Activated effector memory CD4-positive, alpha-beta T cell treated with Interleukin-2 at 50 U/mL for 16 hours (primary cell): ENCODE data around the gene PCDHGC4.

ENCODE experiments used
- DNase-seq: peaks from one replicate; pipeline ENCODE4 v3.0.0-alpha.2; 2020

PCDHGC4 gene

DNA sequence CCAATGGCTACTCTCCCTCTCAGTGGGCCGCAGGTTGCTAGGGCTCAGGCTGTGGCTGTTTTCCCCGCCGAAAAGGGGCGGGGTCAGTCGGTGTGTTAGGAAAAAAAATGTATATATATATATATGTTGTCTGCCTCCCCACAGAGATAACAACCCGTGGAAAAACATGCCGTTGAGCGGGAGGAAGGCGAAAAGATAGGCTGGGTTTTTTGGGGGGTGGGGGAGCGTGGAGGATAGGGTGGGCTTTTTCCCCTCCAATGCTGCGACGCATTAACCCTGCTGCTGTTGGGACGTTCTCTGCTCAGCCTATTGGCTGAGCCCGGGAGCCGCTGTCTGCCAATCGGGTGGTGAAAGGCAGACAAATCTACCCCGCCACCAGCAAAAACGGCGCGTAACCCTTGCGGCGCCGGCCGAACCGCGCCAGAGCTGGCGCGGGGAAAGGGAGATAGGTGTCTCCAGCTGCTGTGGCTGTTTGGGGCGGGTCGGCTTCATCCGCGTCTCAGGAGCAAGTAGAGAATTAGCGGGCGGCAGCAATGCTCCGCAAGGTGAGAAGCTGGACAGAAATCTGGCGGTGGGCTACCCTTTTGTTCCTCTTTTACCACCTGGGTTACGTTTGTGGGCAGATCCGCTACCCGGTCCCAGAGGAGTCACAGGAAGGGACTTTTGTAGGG, at the start of gene PCDHGC4:
PCDHGC4 (plus strand) TSS at position 390 of the 671 bp plus-strand sequence; CDS start at position 534, 144 bp downstream.
- no peak for DNase-seq

GRCh38 chr5:141437221-141437620, 47.6 kb upstream of the PCDHGC4 start:
- DNase-seq: no peak

- DNase-seq: no peak
Measured at GRCh38 chr5:141439411-141440141, 45.3 kb upstream of the PCDHGC4 start.

DNA sequence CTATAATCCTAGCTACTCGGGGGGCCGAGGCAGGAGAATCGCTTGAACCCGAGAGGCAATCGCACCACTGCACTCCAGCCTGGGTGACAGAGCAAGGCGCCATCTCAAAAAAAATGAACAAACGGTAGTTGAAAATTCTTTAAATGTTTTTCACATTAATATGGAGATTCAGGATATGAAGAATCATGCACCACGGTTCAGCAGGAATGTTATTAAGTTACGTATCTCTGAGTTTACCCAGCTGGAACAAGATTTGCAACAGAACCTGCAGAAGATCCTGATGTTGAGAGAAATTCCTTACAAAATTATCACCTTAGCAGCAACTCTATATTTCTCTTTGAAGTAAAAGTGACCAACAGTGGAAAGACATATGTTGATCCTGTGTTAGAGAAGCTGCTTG, 44.5 kb upstream of the PCDHGC4 start:
- no peak for DNase-seq

DNA sequence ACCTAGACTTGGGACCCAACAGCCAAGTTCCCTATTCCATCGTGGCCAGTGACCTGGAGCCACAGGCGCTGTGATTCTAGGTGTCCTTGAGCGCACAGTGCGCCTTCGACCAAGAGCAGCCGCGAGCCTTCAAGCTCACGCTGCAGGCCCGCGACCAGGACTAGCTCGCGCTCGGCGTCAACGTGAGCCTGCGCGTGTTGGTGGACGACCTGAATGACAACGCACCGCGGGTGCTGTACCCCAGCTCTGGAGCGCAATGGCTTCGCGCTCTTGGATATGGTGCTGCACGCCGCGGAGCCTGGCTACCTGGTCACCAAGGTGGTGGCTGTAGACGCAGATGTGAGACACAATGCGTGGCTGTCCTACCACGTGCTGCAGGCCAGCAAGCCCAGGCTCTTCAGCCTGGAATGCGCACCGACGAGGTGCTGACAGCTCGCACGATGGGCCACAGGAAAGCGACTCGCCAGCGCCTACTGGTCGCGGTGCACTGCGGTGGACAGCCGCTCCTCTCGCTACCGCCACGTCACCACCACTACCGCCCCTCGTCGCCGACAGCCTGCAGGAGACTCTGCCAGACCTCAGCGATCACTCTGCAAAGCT, 43.2 kb upstream of the PCDHGC4 start:
- no peak for DNase-seq

- DNase-seq: no peak
Measured at GRCh38 chr5:141465351-141465750, 19.5 kb upstream of the PCDHGC4 start.

GRCh38 chr5:141475625-141476131, 9.2 kb upstream of the PCDHGC4 start, which contains the start of gene PCDHGC3:
TSS of gene PCDHGC3 (plus strand) at chr5:141475966. CDS start at chr5:141476117, 151 bp downstream.
- no peak for DNase-seq

DNA sequence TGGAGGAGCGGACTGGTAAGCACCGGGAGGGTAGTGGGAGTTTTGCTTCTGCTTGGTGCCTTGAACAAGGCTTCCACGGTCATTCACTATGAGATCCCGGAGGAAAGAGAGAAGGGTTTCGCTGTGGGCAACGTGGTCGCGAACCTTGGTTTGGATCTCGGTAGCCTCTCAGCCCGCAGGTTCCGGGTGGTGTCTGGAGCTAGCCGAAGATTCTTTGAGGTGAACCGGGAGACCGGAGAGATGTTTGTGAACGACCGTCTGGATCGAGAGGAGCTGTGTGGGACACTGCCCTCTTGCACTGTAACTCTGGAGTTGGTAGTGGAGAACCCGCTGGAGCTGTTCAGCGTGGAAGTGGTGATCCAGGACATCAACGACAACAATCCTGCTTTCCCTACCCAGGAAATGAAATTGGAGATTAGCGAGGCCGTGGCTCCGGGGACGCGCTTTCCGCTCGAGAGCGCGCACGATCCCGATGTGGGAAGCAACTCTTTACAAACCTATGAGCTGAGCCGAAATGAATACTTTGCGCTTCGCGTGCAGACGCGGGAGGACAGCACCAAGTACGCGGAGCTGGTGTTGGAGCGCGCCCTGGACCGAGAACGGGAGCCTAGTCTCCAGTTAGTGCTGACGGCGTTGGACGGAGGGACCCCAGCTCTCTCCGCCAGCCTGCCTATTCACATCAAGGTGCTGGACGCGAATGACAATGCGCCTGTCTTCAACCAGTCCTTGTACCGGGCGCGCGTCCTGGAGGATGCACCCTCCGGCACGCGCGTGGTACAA, 8.5 kb upstream of the PCDHGC4 start:
- DNase-seq: no peak

DNA sequence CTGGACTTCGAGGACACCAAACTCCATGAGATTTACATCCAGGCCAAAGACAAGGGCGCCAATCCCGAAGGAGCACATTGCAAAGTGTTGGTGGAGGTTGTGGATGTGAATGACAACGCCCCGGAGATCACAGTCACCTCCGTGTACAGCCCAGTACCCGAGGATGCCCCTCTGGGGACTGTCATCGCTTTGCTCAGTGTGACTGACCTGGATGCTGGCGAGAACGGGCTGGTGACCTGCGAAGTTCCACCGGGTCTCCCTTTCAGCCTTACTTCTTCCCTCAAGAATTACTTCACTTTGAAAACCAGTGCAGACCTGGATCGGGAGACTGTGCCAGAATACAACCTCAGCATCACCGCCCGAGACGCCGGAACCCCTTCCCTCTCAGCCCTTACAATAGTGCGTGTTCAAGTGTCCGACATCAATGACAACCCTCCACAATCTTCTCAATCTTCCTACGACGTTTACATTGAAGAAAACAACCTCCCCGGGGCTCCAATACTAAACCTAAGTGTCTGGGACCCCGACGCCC, 7.7 kb upstream of the PCDHGC4 start:
- no peak for DNase-seq

DNA sequence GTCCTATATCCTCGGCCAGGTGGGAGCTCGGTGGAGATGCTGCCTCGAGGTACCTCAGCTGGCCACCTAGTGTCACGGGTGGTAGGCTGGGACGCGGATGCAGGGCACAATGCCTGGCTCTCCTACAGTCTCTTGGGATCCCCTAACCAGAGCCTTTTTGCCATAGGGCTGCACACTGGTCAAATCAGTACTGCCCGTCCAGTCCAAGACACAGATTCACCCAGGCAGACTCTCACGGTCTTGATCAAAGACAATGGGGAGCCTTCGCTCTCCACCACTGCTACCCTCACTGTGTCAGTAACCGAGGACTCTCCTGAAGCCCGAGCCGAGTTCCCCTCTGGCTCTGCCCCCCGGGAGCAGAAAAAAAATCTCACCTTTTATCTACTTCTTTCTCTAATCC, 7.0 kb upstream of the PCDHGC4 start:
- DNase-seq: no peak

GRCh38 chr5:141478321-141478945, 6.4 kb upstream of the PCDHGC4 start:
- no peak for DNase-seq

- no peak for DNase-seq
Measured at GRCh38 chr5:141479776-141480175, 5.1 kb upstream of the PCDHGC4 start.

DNA sequence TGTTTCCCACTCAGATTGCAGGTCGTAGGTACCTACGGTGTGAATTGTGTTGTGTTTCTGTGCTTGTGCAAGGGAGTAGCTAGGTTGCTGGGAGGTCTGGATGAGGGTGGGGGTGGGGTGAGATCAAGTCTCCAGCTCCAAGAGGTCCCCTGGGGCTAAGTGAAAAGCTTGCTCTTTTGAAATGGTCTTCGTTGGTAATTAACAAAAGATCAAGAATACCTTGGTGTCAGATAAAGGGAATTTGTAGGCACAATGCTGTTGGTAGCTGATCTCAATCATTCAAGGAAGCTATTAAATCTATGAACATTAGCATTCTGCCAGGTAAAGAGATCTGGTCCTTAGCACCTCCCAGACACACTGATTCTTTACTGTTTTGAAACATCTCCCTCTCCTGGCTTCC, 928 bp upstream of the PCDHGC4 start:
- DNase-seq: no peak

GRCh38 chr5:141484310-141484640, 555 bp upstream of the PCDHGC4 start:
- no peak for DNase-seq

DNA sequence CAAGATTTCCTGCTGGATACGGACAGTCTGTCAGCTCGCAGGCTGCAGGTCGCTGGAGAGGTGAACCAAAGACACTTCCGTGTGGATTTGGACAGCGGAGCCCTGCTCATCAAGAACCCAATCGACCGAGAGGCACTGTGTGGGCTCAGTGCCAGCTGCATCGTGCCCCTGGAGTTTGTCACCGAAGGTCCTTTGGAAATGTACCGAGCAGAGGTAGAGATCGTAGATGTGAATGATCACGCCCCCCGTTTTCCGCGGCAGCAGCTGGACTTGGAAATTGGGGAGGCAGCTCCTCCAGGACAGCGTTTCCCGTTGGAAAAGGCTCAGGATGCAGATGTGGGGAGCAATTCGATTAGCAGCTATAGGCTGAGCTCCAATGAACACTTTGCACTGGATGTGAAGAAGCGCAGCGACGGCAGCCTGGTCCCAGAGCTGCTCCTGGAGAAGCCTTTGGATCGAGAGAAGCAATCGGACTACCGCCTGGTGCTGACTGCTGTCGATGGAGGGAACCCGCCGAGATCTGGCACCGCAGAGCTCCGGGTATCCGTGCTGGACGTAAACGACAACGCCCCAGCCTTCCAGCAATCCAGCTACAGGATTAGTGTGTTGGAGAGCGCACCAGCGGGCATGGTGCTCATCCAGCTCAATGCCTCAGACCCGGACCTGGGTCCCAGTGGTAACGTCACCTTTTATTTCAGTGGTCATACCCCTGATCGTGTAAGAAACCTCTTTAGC, 658 bp downstream of the PCDHGC4 start:
- no peak for DNase-seq

DNA sequence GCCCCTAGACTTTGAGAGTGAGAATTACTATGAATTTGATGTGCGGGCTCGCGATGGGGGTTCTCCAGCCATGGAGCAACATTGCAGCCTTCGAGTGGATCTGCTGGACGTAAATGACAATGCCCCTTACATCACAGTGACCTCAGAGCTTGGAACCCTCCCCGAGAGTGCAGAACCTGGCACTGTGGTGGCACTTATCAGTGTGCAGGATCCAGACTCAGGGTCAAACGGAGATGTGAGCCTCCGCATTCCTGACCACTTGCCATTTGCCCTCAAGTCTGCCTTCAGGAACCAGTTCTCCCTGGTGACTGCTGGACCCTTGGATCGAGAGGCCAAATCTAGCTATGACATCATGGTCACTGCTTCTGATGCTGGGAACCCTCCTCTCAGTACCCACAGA, 1.3 kb downstream of the PCDHGC4 start:
- no peak for DNase-seq

DNA sequence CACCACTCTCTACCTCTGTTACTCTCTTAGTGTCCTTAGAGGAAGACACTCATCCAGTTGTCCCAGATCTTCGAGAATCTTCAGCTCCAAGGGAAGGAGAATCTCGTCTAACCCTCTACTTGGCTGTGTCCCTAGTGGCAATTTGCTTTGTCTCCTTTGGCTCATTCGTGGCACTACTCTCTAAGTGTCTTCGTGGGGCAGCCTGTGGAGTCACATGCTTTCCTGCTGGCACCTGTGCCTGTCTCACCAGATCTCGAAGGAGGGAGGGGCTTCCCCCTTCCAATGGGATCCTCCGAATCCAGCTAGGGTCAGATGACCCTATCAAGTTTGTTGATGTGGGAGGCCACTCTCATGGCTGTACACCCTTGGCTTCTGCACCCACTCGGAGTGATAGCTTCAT, 2.3 kb downstream of the PCDHGC4 start:
- no peak for DNase-seq

DNA sequence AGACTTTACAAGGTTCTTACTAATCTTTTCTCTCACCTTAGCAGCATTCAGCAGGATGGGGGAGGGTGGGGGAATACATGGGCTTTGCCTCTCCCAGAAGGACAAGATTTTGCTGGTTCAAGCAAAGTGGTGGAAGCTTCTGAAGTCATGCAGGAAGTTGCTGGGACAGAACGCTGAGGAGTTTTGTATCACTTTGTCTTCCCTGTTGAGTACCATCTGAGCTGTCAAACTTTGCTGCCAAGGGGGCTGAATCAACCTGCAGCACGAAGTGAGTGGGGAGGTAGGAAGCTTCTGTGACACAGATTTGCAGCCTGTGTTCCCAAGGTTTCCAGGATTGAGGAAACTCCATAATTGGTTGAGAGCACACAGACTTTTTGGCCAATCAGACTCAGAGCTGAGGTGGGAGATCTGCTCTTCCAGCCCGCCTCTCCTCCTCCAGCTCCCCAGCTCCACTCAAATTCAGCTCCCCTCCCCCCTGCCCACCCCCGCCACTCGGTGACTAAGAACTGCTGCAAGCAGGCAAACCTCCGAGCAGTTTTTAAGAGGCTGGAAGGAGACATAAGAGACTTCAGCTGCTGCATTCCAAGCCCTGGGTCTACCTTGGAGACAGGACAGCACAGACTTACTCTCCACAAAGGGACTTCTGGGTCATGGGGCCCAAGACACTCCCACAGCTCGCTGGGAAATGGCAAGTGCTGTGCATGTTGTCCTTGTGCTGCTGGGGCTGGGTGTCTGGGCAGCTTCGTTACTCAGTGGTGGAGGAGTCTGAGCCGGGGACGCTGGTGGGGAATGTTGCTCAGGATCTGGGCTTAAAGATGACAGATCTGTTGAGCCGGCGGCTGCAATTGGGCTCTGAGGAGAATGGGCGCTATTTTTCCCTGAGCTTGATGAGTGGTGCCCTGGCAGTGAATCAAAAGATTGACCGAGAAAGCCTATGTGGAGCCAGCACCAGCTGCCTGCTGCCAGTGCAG, 4.0 kb downstream of the PCDHGC4 start, which contains the start of gene PCDHGC5:
PCDHGC5 (plus strand) TSS at position 491 of the 971 bp plus-strand sequence; CDS start at position 651, 160 bp downstream.
- DNase-seq: no peak

DNA sequence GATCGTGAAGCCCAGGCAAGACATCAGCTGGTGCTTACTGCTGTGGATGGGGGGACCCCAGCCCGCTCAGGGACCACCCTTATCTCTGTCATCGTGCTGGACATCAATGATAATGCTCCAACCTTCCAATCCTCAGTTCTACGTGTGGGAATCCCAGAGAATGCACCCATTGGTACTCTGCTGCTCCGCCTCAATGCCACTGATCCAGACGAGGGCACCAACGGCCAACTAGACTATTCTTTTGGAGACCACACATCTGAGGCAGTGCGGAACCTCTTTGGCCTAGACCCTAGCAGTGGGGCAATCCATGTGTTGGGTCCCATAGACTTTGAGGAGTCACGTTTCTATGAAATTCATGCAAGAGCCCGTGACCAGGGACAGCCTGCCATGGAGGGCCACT, 5.0 kb downstream of the PCDHGC4 start:
- no peak for DNase-seq

- DNase-seq: no peak
Measured at GRCh38 chr5:141490271-141490670, 5.4 kb downstream of the PCDHGC4 start.
